OCI-LY1 (cell line): ENCODE data around the gene ABCE1.

ENCODE experiments used
- H2AFZ ChIP-seq: fragments of 200-600 bp; sonication (generic), shearing (Covaris generic); 2 replicates; pipeline ENCODE4 v1.6.0; 2014; ENCODE audit warnings: antibody characterized with exemption, mild to moderate bottlenecking, low read length
- H3F3A ChIP-seq: fragments of 200-600 bp; sonication (generic), shearing (Covaris generic); 2 replicates; pipeline ENCODE4 v1.6.0; 2014; ENCODE audit warnings: mild to moderate bottlenecking, antibody characterized with exemption, low read length, moderate library complexity; ENCODE audit not compliant: insufficient read depth
- H3K27ac ChIP-seq: fragments of 200-600 bp; sonication (generic); 2 replicates; pipeline ENCODE4 v1.5.1; 2014; ENCODE audit warnings: low read length, mixed run types, mild to moderate bottlenecking, low read depth; ENCODE audit not compliant: poor library complexity, severe bottlenecking
- H3K27me3 ChIP-seq: fragments of 200-600 bp; sonication (generic); 2 replicates; pipeline ENCODE4 v1.6.0; 2014; ENCODE audit warnings: antibody characterized with exemption, mild to moderate bottlenecking, low read length, moderate library complexity; ENCODE audit not compliant: insufficient read depth
- H3K36me3 ChIP-seq: fragments of 200-600 bp; sonication (generic); 2 replicates; pipeline ENCODE4 v1.6.1; 2014; ENCODE audit warnings: mild to moderate bottlenecking, antibody characterized with exemption, low read length, moderate library complexity, mixed read lengths; ENCODE audit not compliant: insufficient read depth
- H3K4me1 ChIP-seq: fragments of 200-600 bp; sonication (generic); 2 replicates; pipeline ENCODE4 v1.5.1; 2014; ENCODE audit warnings: mild to moderate bottlenecking, low read length, moderate library complexity; ENCODE audit not compliant: insufficient read depth, severe bottlenecking
- H3K4me2 ChIP-seq: fragments of 200-600 bp; sonication (generic), shearing (Covaris generic); 2 replicates; pipeline ENCODE4 v1.6.1; 2014; ENCODE audit warnings: low read length
- H3K4me3 ChIP-seq: fragments of 200-600 bp; sonication (generic); 2 replicates; pipeline ENCODE4 v1.5.1; 2014; ENCODE audit warnings: low read length, low read depth, mild to moderate bottlenecking, mixed read lengths; ENCODE audit not compliant: poor library complexity, severe bottlenecking
- H3K79me2 ChIP-seq: fragments of 200-600 bp; shearing (Covaris generic); 2 replicates; pipeline ENCODE4 v1.6.1; 2016; ENCODE audit warnings: mixed run types, low read length, mixed read lengths; ENCODE audit not compliant: insufficient read depth
- H3K9ac ChIP-seq: fragments of 200-600 bp; sonication (generic), shearing (Covaris generic); 2 replicates; pipeline ENCODE4 v1.6.1; 2014; ENCODE audit warnings: mild to moderate bottlenecking, low read length, mixed read lengths
- H3K9me2 ChIP-seq: fragments of 200-600 bp; sonication (generic), shearing (Covaris generic); 2 replicates; pipeline ENCODE4 v1.6.1; 2014; ENCODE audit warnings: low read depth, mild to moderate bottlenecking, low read length, mixed read lengths
- H3K9me3 ChIP-seq: fragments of 200-600 bp; shearing (Covaris generic); 2 replicates; pipeline ENCODE4 v1.6.1; 2014; ENCODE audit warnings: low read length, mixed read lengths
- H4K20me1 ChIP-seq: fragments of 200-600 bp; sonication (generic), shearing (Covaris generic); 2 replicates; pipeline ENCODE4 v1.6.0; 2016; ENCODE audit warnings: mild to moderate bottlenecking, low read length; ENCODE audit not compliant: insufficient read depth
- EZH2 ChIP-seq: fragments of 200-600 bp; sonication (generic), shearing (Covaris generic); IDR thresholded peaks from 2 replicates; pipeline ENCODE4 v1.8.0; 2017; ENCODE audit warnings: borderline replicate concordance, mixed run types, mild to moderate bottlenecking, antibody characterized with exemption, low read length, moderate library complexity, mixed read lengths
- TF ChIP-seq, protein P1 (sequence below): fragments of 200-600 bp; sonication (generic), shearing (Covaris generic); IDR thresholded peaks from 2 replicates; pipeline ENCODE4 v1.5.1; 2017; ENCODE audit warnings: mild to moderate bottlenecking, antibody characterized with exemption, low read length, moderate library complexity, mixed read lengths

The ABCE1 gene

DNA sequence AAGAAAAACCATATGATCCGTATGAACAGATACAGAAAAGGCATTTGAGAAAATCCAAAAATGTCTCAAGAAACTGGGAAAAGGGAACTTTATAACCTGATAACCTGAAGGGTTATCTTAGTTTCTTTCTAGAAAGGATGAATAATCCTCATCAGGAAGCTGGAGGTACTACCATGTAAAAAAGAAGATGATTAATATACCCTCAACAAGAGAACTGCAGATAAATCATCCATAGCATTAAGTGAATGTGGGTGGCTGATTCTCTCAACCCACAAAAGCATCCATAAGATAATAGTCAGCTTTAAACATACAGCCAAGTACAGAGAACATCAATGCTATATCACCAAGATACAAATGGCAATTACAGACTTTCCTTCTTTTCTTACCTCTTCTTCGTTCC is 26.6 kb upstream of the ABCE1 start:
- Histone ChIP-seq H2AFZ (no peak overlapping the region), H3K9ac (no peak overlapping the region), H3K27ac (no peak overlapping the region), H3K4me3 (no peak overlapping the region), H3K79me2 (no peaks in the 10 kb centered on the region), H4K20me1 (0 out of 2 replicates have a peak, but pooled peaks cover 3% of the 10 kb centered on the region), H3K9me3 (no peaks in the 10 kb centered on the region), H3K9me2 (no peaks in the 10 kb centered on the region), H3K4me1 (no peaks in the 10 kb centered on the region), H3K36me3 (peaks cover 23% of the 10 kb centered on the region), H3K4me2 (no peak overlapping the region), H3K27me3 (no peaks in the 10 kb centered on the region), H3F3A (no peaks in the 10 kb centered on the region)
- TF ChIP-seq EZH2, result no peak
- TF ChIP-seq, protein P1, sequence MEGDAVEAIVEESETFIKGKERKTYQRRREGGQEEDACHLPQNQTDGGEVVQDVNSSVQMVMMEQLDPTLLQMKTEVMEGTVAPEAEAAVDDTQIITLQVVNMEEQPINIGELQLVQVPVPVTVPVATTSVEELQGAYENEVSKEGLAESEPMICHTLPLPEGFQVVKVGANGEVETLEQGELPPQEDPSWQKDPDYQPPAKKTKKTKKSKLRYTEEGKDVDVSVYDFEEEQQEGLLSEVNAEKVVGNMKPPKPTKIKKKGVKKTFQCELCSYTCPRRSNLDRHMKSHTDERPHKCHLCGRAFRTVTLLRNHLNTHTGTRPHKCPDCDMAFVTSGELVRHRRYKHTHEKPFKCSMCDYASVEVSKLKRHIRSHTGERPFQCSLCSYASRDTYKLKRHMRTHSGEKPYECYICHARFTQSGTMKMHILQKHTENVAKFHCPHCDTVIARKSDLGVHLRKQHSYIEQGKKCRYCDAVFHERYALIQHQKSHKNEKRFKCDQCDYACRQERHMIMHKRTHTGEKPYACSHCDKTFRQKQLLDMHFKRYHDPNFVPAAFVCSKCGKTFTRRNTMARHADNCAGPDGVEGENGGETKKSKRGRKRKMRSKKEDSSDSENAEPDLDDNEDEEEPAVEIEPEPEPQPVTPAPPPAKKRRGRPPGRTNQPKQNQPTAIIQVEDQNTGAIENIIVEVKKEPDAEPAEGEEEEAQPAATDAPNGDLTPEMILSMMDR, result no peak

DNA sequence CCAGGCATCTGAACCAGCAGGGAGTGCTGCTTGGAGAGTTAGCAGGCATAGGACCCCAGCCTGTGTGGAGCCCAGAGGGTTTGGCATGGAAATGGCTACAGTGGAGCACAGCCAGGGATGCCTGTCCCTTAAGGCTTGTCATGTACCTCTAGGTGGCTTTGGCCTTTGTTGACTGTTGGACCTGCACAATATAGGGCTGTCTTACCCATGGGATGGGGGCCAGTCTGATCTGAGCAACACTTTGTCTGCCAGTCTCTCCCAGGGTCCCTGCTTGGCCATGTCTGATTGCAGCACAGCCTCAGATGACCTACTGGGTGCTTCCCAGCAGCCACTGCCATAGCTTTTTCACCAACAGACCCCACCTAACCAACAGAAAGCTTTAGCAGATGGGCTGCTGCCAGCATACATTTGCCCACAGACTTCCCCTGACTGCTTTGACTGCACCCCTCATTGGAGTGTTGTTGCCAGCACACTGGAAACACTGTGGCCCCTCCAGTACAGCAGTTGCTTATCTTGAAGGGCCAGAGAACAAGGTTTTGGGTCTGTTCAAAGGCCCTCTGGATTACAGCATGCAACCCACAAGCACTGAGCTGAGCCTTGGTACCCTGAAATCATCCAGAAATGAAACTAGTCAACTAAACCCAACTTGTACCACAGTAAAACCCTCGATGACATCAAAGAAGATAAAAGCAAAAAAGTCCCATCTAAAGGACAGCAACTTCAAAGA is 22.2 kb upstream of the ABCE1 start:
- TF ChIP-seq EZH2, result no peak
- TF ChIP-seq, protein P1, result no peak
- Histone ChIP-seq H3K27me3 (no peaks in the 10 kb centered on the region), H3K79me2 (0 out of 2 replicates have a peak, but pooled peaks cover 4% of the 10 kb centered on the region)

DNA sequence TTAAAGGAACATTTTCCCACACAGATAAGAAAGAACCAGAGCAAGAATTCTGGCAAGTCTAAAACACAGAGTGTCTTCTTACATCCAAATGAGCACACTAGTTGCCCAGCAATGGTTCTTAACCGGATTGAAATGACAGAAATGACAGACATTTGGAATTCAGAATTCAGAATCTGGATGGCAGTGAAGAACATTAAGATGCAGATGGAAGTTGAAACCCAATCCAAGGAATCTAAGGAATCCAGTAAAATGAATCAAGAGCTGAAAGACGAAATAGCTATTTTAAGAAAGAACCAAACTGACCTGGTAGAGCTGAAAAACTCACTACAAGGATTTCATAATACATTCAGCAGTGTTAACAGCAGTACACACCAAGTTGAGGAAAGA is 21.6 kb upstream of the ABCE1 start:
- TF ChIP-seq, protein P1, result no peak
- TF ChIP-seq EZH2, result no peak
- no peak overlapping the region for H3K27ac ChIP-seq
- H3K9me2 ChIP-seq, result no peaks in the 10 kb centered on the region
- H3K36me3 ChIP-seq, result peaks cover 54% of the 10 kb centered on the region
- H3K4me3 ChIP-seq, result no peak overlapping the region
- H4K20me1 ChIP-seq, result no peaks in the 10 kb centered on the region
- 0 out of 2 replicates have a peak, but pooled peaks cover 4% of the 10 kb centered on the region for H3K79me2 ChIP-seq
- no peaks in the 10 kb centered on the region for H3K27me3 ChIP-seq
- no peak overlapping the region for H2AFZ ChIP-seq
- no peaks in the 10 kb centered on the region for H3F3A ChIP-seq
- no peaks in the 10 kb centered on the region for H3K9me3 ChIP-seq
- H3K4me1 ChIP-seq, result no peaks in the 10 kb centered on the region
- no peak overlapping the region for H3K9ac ChIP-seq
- no peak overlapping the region for H3K4me2 ChIP-seq

More for the DNA sequence above, 22.2 kb upstream of the ABCE1 start:
- Histone ChIP-seq H3K9me2 (no peaks in the 10 kb centered on the region), H3F3A (no peaks in the 10 kb centered on the region), H3K9me3 (no peaks in the 10 kb centered on the region), H3K9ac (no peak overlapping the region), H2AFZ (no peak overlapping the region), H3K4me2 (no peak overlapping the region), H3K36me3 (peaks cover 54% of the 10 kb centered on the region), H3K27ac (no peak overlapping the region), H4K20me1 (no peaks in the 10 kb centered on the region), H3K4me3 (no peak overlapping the region), H3K4me1 (no peaks in the 10 kb centered on the region)
